A172 (cell line): ENCODE data around the gene KLHDC10. TPM values are rescaled to one million over a fixed set of nuclear protein-coding genes. Genes with fewer than 3 reads are reported as not detected.
A peak's percentile ranks its signal among the peaks of the same experiment; 100 is the strongest.
"Not testable (repeated sequence)": the region's sequence is repeated elsewhere in the genome, so short reads cannot be mapped to it uniquely, and the experiment has no call there.

Source experiments
- DNase-seq: peaks from one replicate; pipeline ENCODE4 v3.0.0-alpha.2; 2015; ENCODE audit warnings: low spot score
- total RNA-seq: library from RNA; depleted of rRNA; stranded (reverse); fragments of >200 nt; shearing (Covaris generic); gene quantifications from 2 replicates; pipeline ENCODE4 v1.2.3, GENCODE V29; 2014

KLHDC10 gene
- total RNA-seq, 1 experiment from 2014 or later: 23.0 TPM

- DNase-seq: no peak
These were observed 48.0 kb downstream of the KLHDC10 start for GRCh38 chr7:130118294-130118693.

GRCh38 chr7:130118801-130119200 lies 48.5 kb downstream of the KLHDC10 start:
- DNase-seq: no peak

- DNase-seq: no peak
These were observed 53.2 kb downstream of the KLHDC10 start for GRCh38 chr7:130123501-130123900.

- no peak for DNase-seq
These were observed 54.4 kb downstream of the KLHDC10 start for GRCh38 chr7:130124711-130125110.

- DNase-seq: not testable (repeated sequence)
These were observed 56.5 kb downstream of the KLHDC10 start for GRCh38 chr7:130126840-130127239.

- DNase-seq: no peak
These were observed 57.1 kb downstream of the KLHDC10 start for GRCh38 chr7:130127404-130127803.

- DNase-seq: peak; percentile 38
These were observed 57.5 kb downstream of the KLHDC10 start for GRCh38 chr7:130127821-130128317.

- no peak for DNase-seq
These were observed 58.7 kb downstream of the KLHDC10 start for GRCh38 chr7:130129011-130129411.

- no peak for DNase-seq
These were observed 61.0 kb downstream of the KLHDC10 start for GRCh38 chr7:130131191-130131834.

GRCh38 chr7:130131964-130132875 lies 61.9 kb downstream of the KLHDC10 start:
- DNase-seq: no peak

GRCh38 chr7:130133029-130133782 lies 62.9 kb downstream of the KLHDC10 start:
- DNase-seq: no peak

- DNase-seq: no peak
These were observed 63.8 kb downstream of the KLHDC10 start for GRCh38 chr7:130134106-130134636.

- no peak for DNase-seq
These were observed 64.4 kb downstream of the KLHDC10 start for GRCh38 chr7:130134726-130135125.

- DNase-seq: peak; percentile 60
These were observed 65.2 kb downstream of the KLHDC10 start for GRCh38 chr7:130135208-130136205.

GRCh38 chr7:130136579-130137167 lies 66.3 kb downstream of the KLHDC10 start:
- no peak for DNase-seq

- DNase-seq: no peak
These were observed 66.9 kb downstream of the KLHDC10 start for GRCh38 chr7:130137207-130137606.

GRCh38 chr7:130139193-130139960 lies 69.0 kb downstream of the KLHDC10 start:
- DNase-seq: no peak

GRCh38 chr7:130140551-130141160 lies 70.3 kb downstream of the KLHDC10 start:
- DNase-seq: no peak
